Hypothalamus (tissue), 51 donors: ENCODE measurements around the gene L1TD1.
"Not testable (repeated sequence)": the region's sequence is repeated elsewhere in the genome, so short reads cannot be mapped to it uniquely, and the experiment has no call there.

Experiments used
- DNase-seq, 51 donors: peaks; one replicate each; lab custom pipeline; 2025; lab: John Stamatoyannopoulos, UW

L1TD1 gene, protein sequence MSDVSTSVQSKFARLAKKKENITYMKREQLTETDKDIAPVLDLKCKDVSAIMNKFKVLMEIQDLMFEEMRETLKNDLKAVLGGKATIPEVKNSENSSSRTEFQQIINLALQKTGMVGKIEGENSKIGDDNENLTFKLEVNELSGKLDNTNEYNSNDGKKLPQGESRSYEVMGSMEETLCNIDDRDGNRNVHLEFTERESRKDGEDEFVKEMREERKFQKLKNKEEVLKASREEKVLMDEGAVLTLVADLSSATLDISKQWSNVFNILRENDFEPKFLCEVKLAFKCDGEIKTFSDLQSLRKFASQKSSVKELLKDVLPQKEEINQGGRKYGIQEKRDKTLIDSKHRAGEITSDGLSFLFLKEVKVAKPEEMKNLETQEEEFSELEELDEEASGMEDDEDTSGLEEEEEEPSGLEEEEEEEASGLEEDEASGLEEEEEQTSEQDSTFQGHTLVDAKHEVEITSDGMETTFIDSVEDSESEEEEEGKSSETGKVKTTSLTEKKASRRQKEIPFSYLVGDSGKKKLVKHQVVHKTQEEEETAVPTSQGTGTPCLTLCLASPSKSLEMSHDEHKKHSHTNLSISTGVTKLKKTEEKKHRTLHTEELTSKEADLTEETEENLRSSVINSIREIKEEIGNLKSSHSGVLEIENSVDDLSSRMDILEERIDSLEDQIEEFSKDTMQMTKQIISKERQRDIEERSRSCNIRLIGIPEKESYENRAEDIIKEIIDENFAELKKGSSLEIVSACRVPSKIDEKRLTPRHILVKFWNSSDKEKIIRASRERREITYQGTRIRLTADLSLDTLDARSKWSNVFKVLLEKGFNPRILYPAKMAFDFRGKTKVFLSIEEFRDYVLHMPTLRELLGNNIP

GRCh38 chr1:62194651-62195544 lies at the start of gene L1TD1:
TSS of gene L1TD1 (plus strand) at chr1:62194849. CDS start at chr1:62206629, 11,780 bp downstream.
- no peak for DNase-seq

DNA sequence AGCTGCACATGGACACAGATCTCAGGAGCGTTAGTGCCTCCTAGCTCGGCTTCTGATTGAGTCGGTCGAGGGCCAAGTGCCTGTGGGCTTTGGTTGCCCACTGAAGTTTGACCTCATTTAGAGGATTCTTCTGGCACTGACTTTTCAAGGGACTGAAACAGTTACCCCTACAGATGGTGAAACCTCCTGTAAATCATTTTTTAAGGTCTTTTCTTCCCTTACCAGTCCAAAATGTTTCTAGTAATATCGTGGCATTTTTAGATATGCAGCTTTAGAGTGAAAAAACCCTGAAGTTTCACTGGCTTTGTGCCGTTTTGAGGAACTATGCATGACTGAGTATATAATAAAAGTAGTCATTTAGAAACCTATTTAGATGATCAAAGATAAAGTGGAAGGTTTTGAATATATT lies 34.7 kb upstream of the L1TD1 start:
- no peak for DNase-seq

- no peak for DNase-seq
Measured at GRCh38 chr1:62161711-62162110, 32.9 kb upstream of the L1TD1 start.

- not testable (repeated sequence) for DNase-seq
Measured at GRCh38 chr1:62170380-62170779, 24.3 kb upstream of the L1TD1 start.

GRCh38 chr1:62175568-62176179 lies 19.0 kb upstream of the L1TD1 start:
- peak in 23 of 51 donors; percentile 0 to 61 (median 13) for DNase-seq

DNA sequence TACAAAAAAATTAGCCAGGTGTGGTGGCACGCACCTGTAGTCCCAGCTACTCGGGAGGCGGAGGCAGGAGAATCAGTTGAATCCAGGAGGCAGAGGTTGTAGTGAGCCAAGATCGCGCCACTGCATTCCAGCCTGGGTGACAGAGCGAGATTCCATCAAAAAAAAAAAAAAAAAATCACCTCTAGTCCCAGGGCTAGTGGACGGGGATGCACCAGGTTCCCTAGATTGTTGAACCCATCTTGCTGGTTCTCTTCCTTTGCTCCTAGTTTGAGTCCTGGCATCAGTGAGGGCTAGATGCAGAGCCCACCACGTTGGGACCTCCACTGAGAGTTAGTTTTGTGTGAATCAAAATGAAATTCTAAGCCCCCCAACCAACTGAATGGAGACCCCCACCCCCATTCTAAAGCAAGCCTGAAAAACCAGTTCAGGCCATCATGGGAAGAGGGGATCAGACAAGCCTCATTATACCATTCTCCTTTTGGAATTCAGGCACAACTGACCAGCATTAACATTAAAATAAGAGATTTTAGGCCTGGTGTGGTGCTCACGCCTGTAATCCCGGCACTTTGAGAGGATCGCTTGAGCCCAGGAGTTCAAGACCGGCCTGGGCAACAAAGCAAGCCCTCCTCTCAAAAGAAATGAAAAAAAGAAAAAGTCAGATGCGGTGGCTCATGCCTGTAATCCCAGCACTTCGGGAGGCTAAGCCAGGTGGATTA lies 17.9 kb upstream of the L1TD1 start:
- no peak for DNase-seq

GRCh38 chr1:62177621-62178020 lies 17.0 kb upstream of the L1TD1 start:
- no peak for DNase-seq

DNA sequence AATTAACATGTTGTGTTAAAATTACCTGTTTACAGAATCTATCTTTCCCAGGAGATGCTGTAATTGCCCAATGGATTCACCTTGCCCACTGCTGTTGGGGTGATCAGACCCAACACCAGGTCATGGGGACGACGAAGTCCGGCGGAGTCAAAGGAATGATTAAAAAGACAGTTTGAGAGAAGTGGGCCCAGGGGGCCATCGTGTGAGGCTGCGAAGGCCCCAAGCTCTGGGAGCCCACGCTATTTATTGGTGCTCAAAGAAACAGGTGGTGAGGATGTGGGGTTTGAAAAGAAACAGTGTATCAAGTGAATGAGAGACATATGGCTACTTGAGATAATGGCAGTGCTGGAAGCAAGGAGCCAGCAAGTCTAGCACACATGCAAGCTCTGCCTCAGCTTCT lies 16.3 kb upstream of the L1TD1 start:
- DNase-seq, result no peak

GRCh38 chr1:62180054-62180453 lies 14.6 kb upstream of the L1TD1 start:
- not testable (repeated sequence) for DNase-seq

DNA sequence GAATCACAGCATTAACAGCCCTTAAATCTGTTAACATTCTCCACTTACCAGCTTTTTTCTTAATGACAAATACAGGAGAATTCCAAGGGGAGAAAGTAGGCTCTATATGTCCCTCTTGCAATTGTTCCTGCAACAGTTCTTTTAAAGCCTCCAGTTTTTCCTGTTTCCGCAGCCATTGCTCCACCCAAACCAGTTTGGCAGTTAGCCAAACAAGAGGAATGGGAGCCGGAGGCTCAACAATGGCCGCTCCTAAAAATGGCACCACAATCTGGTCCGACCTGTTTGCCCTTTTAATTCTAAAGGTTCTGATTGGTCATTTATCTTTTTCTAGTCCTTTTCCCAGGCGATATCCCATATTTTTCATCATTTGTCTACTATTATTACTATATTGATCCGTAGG lies 14.0 kb upstream of the L1TD1 start:
- no peak for DNase-seq

GRCh38 chr1:62181532-62181931 lies 13.1 kb upstream of the L1TD1 start:
- no peak for DNase-seq

- DNase-seq, result not testable (repeated sequence)
Measured at GRCh38 chr1:62182157-62182556, 12.5 kb upstream of the L1TD1 start.

GRCh38 chr1:62183164-62184020 lies 11.3 kb upstream of the L1TD1 start:
- DNase-seq, result not testable (repeated sequence)

GRCh38 chr1:62184336-62184735 lies 10.3 kb upstream of the L1TD1 start:
- no peak for DNase-seq

DNA sequence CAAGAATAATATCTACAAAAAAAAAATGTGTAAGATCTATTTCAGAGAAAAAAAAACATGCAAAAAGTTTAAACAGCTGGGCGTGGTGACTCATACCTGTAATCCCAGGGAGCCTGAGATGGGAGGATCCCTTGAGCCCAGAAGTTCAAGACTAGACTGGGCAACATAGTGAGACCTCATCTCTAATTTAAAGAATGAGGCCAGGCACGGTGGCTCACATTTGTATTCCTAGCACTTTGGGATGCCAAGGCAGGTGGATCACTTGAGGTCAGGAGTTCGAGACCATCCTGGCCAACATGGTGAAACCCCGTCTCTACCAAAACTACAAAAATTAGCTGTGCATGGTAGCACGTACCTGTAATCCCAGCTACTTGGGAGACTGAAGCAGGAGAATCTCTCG lies 9.4 kb upstream of the L1TD1 start:
- not testable (repeated sequence) for DNase-seq

GRCh38 chr1:62185677-62186076 lies 9.0 kb upstream of the L1TD1 start:
- no peak for DNase-seq

DNA sequence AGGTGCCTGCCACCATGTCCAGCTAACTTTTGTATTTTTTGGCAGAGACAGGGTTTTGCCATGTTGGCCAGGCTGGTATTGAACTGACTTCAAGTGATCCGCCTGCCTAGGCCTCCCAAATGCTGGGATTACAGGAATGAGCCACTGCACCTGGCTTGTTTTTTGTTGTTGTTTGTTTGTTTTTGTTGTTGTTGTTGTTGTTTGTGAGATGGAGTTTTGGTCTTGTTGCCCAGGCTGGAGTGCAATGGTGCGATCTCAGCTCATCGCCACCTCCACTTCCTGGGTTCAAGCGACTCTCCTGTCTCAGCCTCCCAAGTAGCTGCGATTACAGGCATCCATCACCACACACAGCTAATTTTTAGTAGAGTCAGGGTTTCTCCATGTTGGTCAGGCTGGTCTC lies 7.1 kb upstream of the L1TD1 start:
- DNase-seq, result no peak

GRCh38 chr1:62188111-62188510 lies 6.5 kb upstream of the L1TD1 start:
- DNase-seq, result no peak
